Measurements from ENCODE around the gene FCN2. TPM values are rescaled to one million over a fixed set of nuclear protein-coding genes. Genes with fewer than 3 reads are reported as not detected.

FCN2 gene
- total RNA-seq, 1 donor from 2014 or later = not detected

DNA sequence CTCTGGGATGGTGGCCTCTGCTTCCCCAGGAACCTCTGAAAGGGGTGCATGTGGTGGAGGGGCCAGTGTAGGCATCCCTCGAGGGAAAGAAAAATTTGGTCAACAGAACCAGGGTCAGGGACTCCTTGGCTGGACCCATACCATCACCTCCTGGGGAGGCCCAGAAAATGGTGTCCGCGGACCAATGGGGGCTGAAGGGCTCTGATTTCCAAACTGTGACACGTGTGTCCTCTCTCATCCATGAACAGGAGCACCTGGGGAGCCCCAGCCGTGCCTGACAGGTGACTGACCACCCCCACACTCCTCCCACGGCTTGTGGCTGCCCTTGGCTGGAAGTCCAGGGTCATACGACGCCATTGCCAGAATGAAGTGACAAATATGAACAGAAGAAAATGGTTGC is 3.9 kb downstream of the FCN2 start:
- TF ChIP-seq EZH2 (IDR thresholded peaks at IDR 0.05) = no peak
- TF ChIP-seq EZH2phosphoT487 (IDR thresholded peaks at IDR 0.05) = no peak
- TF ChIP-seq, protein P1, sequence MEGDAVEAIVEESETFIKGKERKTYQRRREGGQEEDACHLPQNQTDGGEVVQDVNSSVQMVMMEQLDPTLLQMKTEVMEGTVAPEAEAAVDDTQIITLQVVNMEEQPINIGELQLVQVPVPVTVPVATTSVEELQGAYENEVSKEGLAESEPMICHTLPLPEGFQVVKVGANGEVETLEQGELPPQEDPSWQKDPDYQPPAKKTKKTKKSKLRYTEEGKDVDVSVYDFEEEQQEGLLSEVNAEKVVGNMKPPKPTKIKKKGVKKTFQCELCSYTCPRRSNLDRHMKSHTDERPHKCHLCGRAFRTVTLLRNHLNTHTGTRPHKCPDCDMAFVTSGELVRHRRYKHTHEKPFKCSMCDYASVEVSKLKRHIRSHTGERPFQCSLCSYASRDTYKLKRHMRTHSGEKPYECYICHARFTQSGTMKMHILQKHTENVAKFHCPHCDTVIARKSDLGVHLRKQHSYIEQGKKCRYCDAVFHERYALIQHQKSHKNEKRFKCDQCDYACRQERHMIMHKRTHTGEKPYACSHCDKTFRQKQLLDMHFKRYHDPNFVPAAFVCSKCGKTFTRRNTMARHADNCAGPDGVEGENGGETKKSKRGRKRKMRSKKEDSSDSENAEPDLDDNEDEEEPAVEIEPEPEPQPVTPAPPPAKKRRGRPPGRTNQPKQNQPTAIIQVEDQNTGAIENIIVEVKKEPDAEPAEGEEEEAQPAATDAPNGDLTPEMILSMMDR (IDR thresholded peaks at IDR 0.05) = no peak

DNA sequence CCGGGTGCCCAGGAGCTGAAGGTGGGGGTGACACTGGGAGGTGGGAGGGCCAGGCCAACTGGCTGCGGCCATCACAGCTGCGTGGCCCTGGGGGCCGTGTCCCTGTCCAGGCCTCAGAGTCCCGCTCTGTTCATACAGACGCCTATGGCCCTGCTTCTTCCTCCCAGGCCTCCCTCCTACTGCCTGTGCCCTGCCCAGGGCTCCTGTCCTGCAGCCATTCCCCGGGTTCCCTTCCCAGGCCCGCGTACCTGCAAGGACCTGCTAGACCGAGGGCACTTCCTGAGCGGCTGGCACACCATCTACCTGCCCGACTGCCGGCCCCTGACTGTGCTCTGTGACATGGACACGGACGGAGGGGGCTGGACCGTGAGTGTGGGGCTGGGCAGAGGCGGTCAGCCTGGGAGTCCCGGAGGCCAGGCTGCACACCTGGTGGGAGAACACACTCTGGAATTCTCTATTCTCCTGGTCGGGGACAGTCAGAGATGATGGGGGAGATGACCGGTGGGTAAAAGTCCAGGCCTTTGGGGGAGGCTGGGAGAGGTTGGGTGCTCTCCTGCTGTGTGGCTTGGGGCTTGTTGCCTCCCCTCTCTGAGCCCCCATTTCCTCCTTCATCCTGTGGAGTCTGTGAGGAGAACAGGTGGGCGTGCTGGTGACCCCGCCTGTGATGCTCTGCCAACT is 4.5 kb downstream of the FCN2 start:
- Histone ChIP-seq H4K20me1 (ENCODE audit: low read depth) (no peaks in the 10 kb centered on the region), H3K79me2 (ENCODE audit: low read depth) (no peaks in the 10 kb centered on the region), H3K27me3 (no peaks in the 10 kb centered on the region), H3K4me1 (no peaks in the 10 kb centered on the region), H3K36me3 (no peaks in the 10 kb centered on the region), H3K4me3 (no peak overlapping the region), H3K9me3 (ENCODE audit: low read depth) (no peaks in the 10 kb centered on the region), H3F3A (ENCODE audit: low read depth) (no peaks in the 10 kb centered on the region), H3K4me2 (no peak overlapping the region), H3K9ac (no peak overlapping the region), H3K27ac (no peak overlapping the region), H2AFZ (replicated peaks) (no peak overlapping the region)
- Mint-ChIP-seq H3K27ac (no peak overlapping the region), H3K27me3 (ENCODE audit: insufficient read depth, low read depth) (peaks cover 8% of the 10 kb centered on the region), H3K4me3 (no peak overlapping the region), H3K4me1 (peaks cover 4% of the 10 kb centered on the region), H3K36me3 (no peaks in the 10 kb centered on the region), H3K9me3 (no peaks in the 10 kb centered on the region)
- TF ChIP-seq EZH2phosphoT487 (IDR thresholded peaks at IDR 0.05) (no peak), EZH2 (IDR thresholded peaks at IDR 0.05) (no peak)
- TF ChIP-seq, protein P1 (IDR thresholded peaks at IDR 0.05) = no peak
- no peak for DNase-seq (ENCODE audit: low spot score)

More for the DNA sequence above, 3.9 kb downstream of the FCN2 start:
- no peak overlapping the region for H2AFZ ChIP-seq (replicated peaks)
- H3F3A ChIP-seq (ENCODE audit: low read depth) = no peaks in the 10 kb centered on the region
- H3K4me1 ChIP-seq = no peaks in the 10 kb centered on the region
- H3K4me3 ChIP-seq = no peak overlapping the region
- Mint-ChIP-seq H3K4me1 (peaks cover 4% of the 10 kb centered on the region), H3K27me3 (ENCODE audit: insufficient read depth, low read depth) (peaks cover 8% of the 10 kb centered on the region), H3K9me3 (no peaks in the 10 kb centered on the region), H3K36me3 (no peaks in the 10 kb centered on the region), H3K27ac (peak overlapping the region; percentile 53), H3K4me3 (no peak overlapping the region)
- DNase-seq (ENCODE audit: low spot score) = no peak
- no peaks in the 10 kb centered on the region for H4K20me1 ChIP-seq (ENCODE audit: low read depth)
- no peak overlapping the region for H3K9ac ChIP-seq
- no peak overlapping the region for H3K4me2 ChIP-seq
- no peaks in the 10 kb centered on the region for H3K36me3 ChIP-seq
- no peaks in the 10 kb centered on the region for H3K9me3 ChIP-seq (ENCODE audit: low read depth)
- H3K27me3 ChIP-seq = no peaks in the 10 kb centered on the region
- H3K79me2 ChIP-seq (ENCODE audit: low read depth) = no peaks in the 10 kb centered on the region
- H3K27ac ChIP-seq = no peak overlapping the region

DNA sequence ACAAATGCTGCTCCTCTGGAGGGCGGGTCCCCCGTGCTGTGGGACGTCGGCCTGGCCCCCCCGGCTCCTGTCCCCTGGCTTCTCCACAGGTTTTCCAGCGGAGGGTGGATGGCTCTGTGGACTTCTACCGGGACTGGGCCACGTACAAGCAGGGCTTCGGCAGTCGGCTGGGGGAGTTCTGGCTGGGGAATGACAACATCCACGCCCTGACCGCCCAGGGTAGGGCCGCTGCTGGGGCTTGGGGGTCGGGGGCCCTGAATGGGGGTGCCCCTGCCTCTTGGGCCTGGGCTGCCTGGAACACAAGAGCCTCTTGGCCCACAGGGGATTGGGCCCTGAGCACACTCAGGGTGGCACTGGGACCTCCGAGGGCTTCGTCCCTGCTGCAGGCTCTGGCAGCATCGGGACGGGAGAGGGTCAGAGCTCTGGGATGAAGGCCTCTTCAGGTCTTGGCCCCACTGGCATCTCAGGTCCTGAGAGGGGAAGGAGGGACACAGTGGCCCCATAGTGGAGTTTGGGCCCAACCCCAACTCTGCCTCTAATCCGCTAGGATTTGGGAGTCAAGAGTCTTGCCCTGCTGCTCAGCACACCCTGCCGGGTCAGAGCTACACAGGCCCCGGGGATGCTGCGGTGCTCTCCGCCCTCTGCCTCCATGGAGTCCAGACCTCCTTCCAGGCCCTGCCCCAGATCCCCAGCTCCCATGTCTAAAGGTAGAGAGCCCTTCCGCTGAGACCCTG is 5.2 kb downstream of the FCN2 start:
- no peak overlapping the region for H3K4me3 ChIP-seq
- no peak overlapping the region for H3K9ac ChIP-seq
- no peaks in the 10 kb centered on the region for H3K4me1 ChIP-seq
- Mint-ChIP-seq H3K4me3 (no peak overlapping the region), H3K27ac (peak overlapping the region; percentile 33), H3K27me3 (ENCODE audit: insufficient read depth, low read depth) (peaks cover 8% of the 10 kb centered on the region), H3K4me1 (peaks cover 4% of the 10 kb centered on the region), H3K9me3 (no peaks in the 10 kb centered on the region), H3K36me3 (no peaks in the 10 kb centered on the region)
- no peaks in the 10 kb centered on the region for H3F3A ChIP-seq (ENCODE audit: low read depth)
- no peak for TF ChIP-seq EZH2 (IDR thresholded peaks at IDR 0.05)
- TF ChIP-seq, protein P1 (IDR thresholded peaks at IDR 0.05) = no peak
- no peak for TF ChIP-seq EZH2phosphoT487 (IDR thresholded peaks at IDR 0.05)
- H2AFZ ChIP-seq (replicated peaks) = no peak overlapping the region
- no peaks in the 10 kb centered on the region for H3K27me3 ChIP-seq
- no peaks in the 10 kb centered on the region for H4K20me1 ChIP-seq (ENCODE audit: low read depth)
- H3K27ac ChIP-seq = no peak overlapping the region
- H3K79me2 ChIP-seq (ENCODE audit: low read depth) = no peaks in the 10 kb centered on the region
- no peak for DNase-seq (ENCODE audit: low spot score)
- no peaks in the 10 kb centered on the region for H3K36me3 ChIP-seq
- H3K4me2 ChIP-seq = no peak overlapping the region
- H3K9me3 ChIP-seq (ENCODE audit: low read depth) = no peaks in the 10 kb centered on the region

Measured in neural progenitor cell (in vitro differentiated cells).